SK-N-SH treated with all-trans-retinoic acid at 6 μM for 48 hours (cell line): ENCODE data around the gene PRRG1.
"Not testable (repeated sequence)": the region's sequence is repeated elsewhere in the genome, so short reads cannot be mapped to it uniquely, and the experiment has no call there.

Experiments used
- ATAC-seq: fragments of 200-7000 bp; cut with Tn5 transposase; 3 replicates; pipeline ENCODE4 v1.9.1; 2020; ENCODE audit warnings: mild to moderate bottlenecking, moderate library complexity
- ARNTL ChIP-seq: fragments of 450-650 bp; formaldehyde crosslinking; IDR thresholded peaks from 2 replicates; pipeline ENCODE4 v1.5.0; 2020; ENCODE audit warnings: low read depth, mild to moderate bottlenecking, moderate library complexity, borderline replicate concordance
- BACH2 ChIP-seq: fragments of 250-450 bp; sonication (Bioruptor Pico); IDR thresholded peaks from 2 replicates; pipeline ENCODE4 v1.9.0; 2021; ENCODE audit warnings: mild to moderate bottlenecking, borderline replicate concordance
- CSRNP3 ChIP-seq: fragments of 250-450 bp; sonication (Bioruptor Pico); IDR thresholded peaks from 2 replicates; pipeline ENCODE4 v1.5.1; 2021; ENCODE audit warnings: mild to moderate bottlenecking, moderate library complexity
- ESRRG ChIP-seq: fragments of 250-450 bp; sonication (Bioruptor Pico); IDR thresholded peaks from 2 replicates; pipeline ENCODE4 v1.6.1; 2021; ENCODE audit warnings: mild to moderate bottlenecking
- GLIS3 ChIP-seq: fragments of 250-450 bp; sonication (Bioruptor Pico); IDR thresholded peaks from 2 replicates; pipeline ENCODE4 v1.5.0; 2020; ENCODE audit warnings: mild to moderate bottlenecking, moderate library complexity
- ISL1 ChIP-seq: fragments of 250-450 bp; sonication (Bioruptor Pico); IDR thresholded peaks from 2 replicates; pipeline ENCODE4 v2.1.2; 2022; ENCODE audit warnings: mild to moderate bottlenecking, moderate library complexity
- OSR1 ChIP-seq: fragments of 250-450 bp; sonication (Bioruptor Pico); IDR thresholded peaks from 2 replicates; pipeline ENCODE4 v1.8.0; 2022; ENCODE audit warnings: moderate library complexity, mild to moderate bottlenecking, inconsistent platforms
- PATZ1 ChIP-seq: fragments of 250-450 bp; sonication (Bioruptor Pico); IDR thresholded peaks from 2 replicates; pipeline ENCODE4 v1.8.0; 2020; ENCODE audit warnings: mild to moderate bottlenecking, moderate library complexity, borderline replicate concordance
- POU6F1 ChIP-seq: fragments of 250-450 bp; sonication (Bioruptor Pico); IDR thresholded peaks from 2 replicates; pipeline ENCODE4 v1.8.0; 2021; ENCODE audit warnings: low read depth, mild to moderate bottlenecking, moderate library complexity, borderline replicate concordance
- PPARA ChIP-seq: fragments of 250-450 bp; sonication (Bioruptor Pico); IDR thresholded peaks from 2 replicates; pipeline ENCODE4 v1.5.0; 2020; ENCODE audit warnings: mild to moderate bottlenecking, borderline replicate concordance
- SNAI2 ChIP-seq: fragments of 250-450 bp; sonication (Bioruptor Pico); IDR thresholded peaks from 2 replicates; pipeline ENCODE4 v1.5.0; 2020; ENCODE audit warnings: mild to moderate bottlenecking, moderate library complexity
- TOX ChIP-seq: fragments of 250-450 bp; sonication (Bioruptor Pico); IDR thresholded peaks from 2 replicates; pipeline ENCODE4 v1.8.0; 2021; ENCODE audit warnings: mild to moderate bottlenecking, moderate library complexity, borderline replicate concordance
- TSHZ2 ChIP-seq: fragments of 250-450 bp; sonication (Bioruptor Pico); IDR thresholded peaks from 2 replicates; pipeline ENCODE4 v1.5.0; 2020; ENCODE audit warnings: mild to moderate bottlenecking, moderate library complexity
- ZC3H10 ChIP-seq: fragments of 250-450 bp; sonication (Bioruptor Pico); IDR thresholded peaks from 2 replicates; pipeline ENCODE4 v1.5.1; 2021; ENCODE audit warnings: mild to moderate bottlenecking, moderate library complexity
- ZFP30 ChIP-seq: fragments of 450-650 bp; formaldehyde crosslinking; IDR thresholded peaks from 2 replicates; pipeline ENCODE4 v1.5.0; 2022; ENCODE audit warnings: mild to moderate bottlenecking, moderate library complexity
- ZNF565 ChIP-seq: fragments of 450-650 bp; formaldehyde crosslinking; conservative IDR thresholded peaks from 2 replicates; pipeline ENCODE4 v1.5.0; 2020; ENCODE audit warnings: low read depth, mild to moderate bottlenecking, moderate library complexity
- ZNF70 ChIP-seq: fragments of 450-650 bp; formaldehyde crosslinking; IDR thresholded peaks from 2 replicates; pipeline ENCODE4 v1.5.0; 2020; ENCODE audit warnings: mild to moderate bottlenecking, moderate library complexity
- ZNF8 ChIP-seq: fragments of 450-650 bp; formaldehyde crosslinking; IDR thresholded peaks from 2 replicates; pipeline ENCODE4 v1.5.0; 2020; ENCODE audit warnings: mild to moderate bottlenecking, moderate library complexity

Gene PRRG1

GRCh38 chrX:37425370-37425769, 76.2 kb downstream of the PRRG1 start:
- no peak for ATAC-seq
- TF ChIP-seq OSR1 (CRISPR knock-in tag) (no peak), GLIS3 (CRISPR knock-in tag) (no peak), CSRNP3 (CRISPR knock-in tag) (no peak), ZFP30 (CRISPR knock-in tag) (no peak)
- TF ChIP-seq, all 23 proteins: peak for 0

GRCh38 chrX:37428962-37429361, 79.8 kb downstream of the PRRG1 start:
- not testable (repeated sequence) for ATAC-seq

- ATAC-seq: no peak
- TF ChIP-seq ARNTL (CRISPR knock-in tag) (no peak), ZNF70 (CRISPR knock-in tag) (no peak), GLIS3 (CRISPR knock-in tag) (no peak), SNAI2 (no peak), ZNF565 (CRISPR knock-in tag) (no peak)
These were observed 85.2 kb downstream of the PRRG1 start for GRCh38 chrX:37434362-37434761.

GRCh38 chrX:37437160-37437559, 88.0 kb downstream of the PRRG1 start:
- TF ChIP-seq ZC3H10 (CRISPR knock-in tag) (no peak), PATZ1 (CRISPR knock-in tag) (no peak), TSHZ2 (CRISPR knock-in tag) (no peak)
- no peak for ATAC-seq

GRCh38 chrX:37441377-37441776, 92.2 kb downstream of the PRRG1 start:
- no peak for ATAC-seq
- TF ChIP-seq BACH2: no peak
- no peak for TF ChIP-seq TOX (CRISPR knock-in tag)
- TF ChIP-seq ISL1 (CRISPR knock-in tag): no peak
- no peak for TF ChIP-seq ARNTL (CRISPR knock-in tag)
- no peak for TF ChIP-seq OSR1 (CRISPR knock-in tag)
- no peak for TF ChIP-seq TSHZ2 (CRISPR knock-in tag)
- no peak for TF ChIP-seq PPARA (CRISPR knock-in tag)
- no peak for TF ChIP-seq ZFP30 (CRISPR knock-in tag)
- no peak for TF ChIP-seq ZC3H10 (CRISPR knock-in tag)
- TF ChIP-seq POU6F1: no peak
- no peak for TF ChIP-seq PATZ1 (CRISPR knock-in tag)
- TF ChIP-seq ZNF70 (CRISPR knock-in tag): no peak
- no peak for TF ChIP-seq ZNF8
- no peak for TF ChIP-seq SNAI2
- TF ChIP-seq ESRRG (CRISPR knock-in tag): no peak
- TF ChIP-seq GLIS3 (CRISPR knock-in tag): no peak
